T-helper 17 cell (primary cell): ENCODE results near the gene HIPK1. TPM values are rescaled to one million over a fixed set of nuclear protein-coding genes. Genes with fewer than 3 reads are reported as not detected.

Source experiments
- ATAC-seq: fragments of 150-1000 bp; cut with Tn5 transposase; 2 replicates; pipeline ENCODE4 v1.10.0; 2021; ENCODE audit warnings: mild to moderate bottlenecking, moderate library complexity
- DNase-seq, 3 donors: peaks; one replicate each; pipeline versions ENCODE4 v3.0.0 to v3.0.0-alpha.2; 2020 to 2021
- H3K9me3 ChIP-seq: one replicate; pipeline ENCODE4 v1.7.0; 2013; ENCODE audit warnings: low read length, mild to moderate bottlenecking; ENCODE audit not compliant: control insufficient read depth, poor library complexity, severe bottlenecking
- H3K27ac Mint-ChIP-seq: one replicate; pipeline ENCODE4 v1.8.0; 2022; ENCODE audit warnings: mild to moderate bottlenecking, moderate library complexity, mixed read lengths
- H3K27me3 Mint-ChIP-seq: one replicate; pipeline ENCODE4 v1.8.0; 2022; ENCODE audit warnings: mixed read lengths
- H3K36me3 Mint-ChIP-seq: one replicate; pipeline ENCODE4 v1.8.0; 2022; ENCODE audit warnings: low read depth, mixed read lengths
- H3K4me1 Mint-ChIP-seq: one replicate; pipeline ENCODE4 v1.8.0; 2022; ENCODE audit warnings: mild to moderate bottlenecking, mixed read lengths
- H3K4me3 Mint-ChIP-seq: one replicate; pipeline ENCODE4 v1.8.0; 2022; ENCODE audit warnings: mild to moderate bottlenecking, moderate library complexity, mixed read lengths
- total RNA-seq, 4 donors: library from RNA in 2 of 4; stranded (reverse) in 2 of 4; gene quantifications; one replicate each; pipeline ENCODE4 v1.2.3 and lab custom pipeline; 2022 to 2026

HIPK1 gene
- total RNA-seq, 2 donors from 2014 or later = 228 to 253 TPM

DNA sequence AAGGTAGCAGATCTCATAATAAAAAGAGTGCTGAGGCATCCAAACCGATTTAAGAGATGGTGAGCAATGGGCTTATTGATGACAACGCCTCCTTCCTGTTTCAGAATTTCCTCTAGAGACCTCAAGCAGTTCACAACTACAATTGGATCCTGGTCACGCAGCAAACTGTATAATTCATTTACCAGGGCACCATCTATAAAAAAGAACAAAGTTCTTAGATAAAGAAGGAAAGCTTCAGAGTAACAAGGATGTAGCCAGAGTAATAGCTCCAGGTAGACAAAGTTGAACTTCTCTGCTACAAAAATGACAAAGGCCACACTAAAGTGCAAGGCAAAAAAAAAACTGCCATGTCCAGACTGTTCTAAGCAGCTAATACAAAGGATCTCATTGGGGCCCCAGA is 27.9 kb upstream of the HIPK1 start:
- no peak for DNase-seq
- no peak overlapping the region for H3K4me3 Mint-ChIP-seq
- no peak for ATAC-seq
- H3K9me3 ChIP-seq = no peaks in the 10 kb centered on the region
- H3K27ac Mint-ChIP-seq = peak overlapping the region; percentile 29
- H3K27me3 Mint-ChIP-seq = no peaks in the 10 kb centered on the region
- H3K4me1 Mint-ChIP-seq = peaks cover 48% of the 10 kb centered on the region
- peaks cover 7% of the 10 kb centered on the region for H3K36me3 Mint-ChIP-seq

DNA sequence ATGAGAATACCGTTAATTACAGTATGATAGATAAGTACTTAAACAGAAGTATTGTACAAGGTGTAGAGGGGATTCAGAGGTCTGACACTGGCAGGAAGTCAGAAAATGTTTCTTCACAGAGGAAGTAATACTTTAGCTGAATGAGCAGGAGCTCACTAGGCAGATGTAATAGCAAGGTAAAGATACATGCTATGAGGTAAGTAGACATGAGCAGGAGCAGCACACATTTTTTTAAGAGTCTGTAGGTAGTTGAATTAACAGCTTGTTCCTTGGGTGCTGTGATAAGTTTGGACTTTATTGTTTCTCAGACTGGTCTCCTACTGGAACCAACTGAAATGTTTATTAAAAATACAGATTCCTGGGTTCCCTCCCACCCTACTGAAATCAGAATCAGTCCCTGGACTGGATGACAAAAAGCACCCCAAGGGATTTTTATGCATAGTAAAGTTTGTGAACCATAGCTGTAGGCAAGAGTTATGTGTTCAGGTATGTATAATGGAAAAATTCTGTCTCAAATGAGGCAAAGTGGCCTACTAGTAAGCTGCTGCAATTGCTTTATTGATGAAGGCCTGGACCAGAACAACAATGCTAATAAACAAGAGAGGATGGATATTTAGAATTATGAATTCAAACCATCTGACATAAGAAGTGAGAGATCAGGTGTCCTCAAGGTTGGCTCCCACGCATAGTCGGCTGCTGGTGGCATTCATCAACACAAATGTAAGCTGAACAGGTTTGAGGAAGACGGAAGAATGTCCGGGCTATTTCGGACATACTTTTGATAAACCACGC is 25.4 kb upstream of the HIPK1 start:
- Mint-ChIP-seq H3K27ac (peak overlapping the region; percentile 99), H3K27me3 (no peaks in the 10 kb centered on the region), H3K4me1 (peaks cover 41% of the 10 kb centered on the region), H3K4me3 (peak overlapping the region; percentile 100), H3K36me3 (peaks cover 5% of the 10 kb centered on the region)
- H3K9me3 ChIP-seq = no peaks in the 10 kb centered on the region
- DNase-seq = no peak
- ATAC-seq = no peak

- DNase-seq (no peak), ATAC-seq (peak; percentile 53)
- H3K36me3 Mint-ChIP-seq = peaks cover 5% of the 10 kb centered on the region
- H3K27me3 Mint-ChIP-seq = no peaks in the 10 kb centered on the region
- no peaks in the 10 kb centered on the region for H3K9me3 ChIP-seq
- H3K4me1 Mint-ChIP-seq = peaks cover 42% of the 10 kb centered on the region
- peak overlapping the region; percentile 99 for H3K27ac Mint-ChIP-seq
- peak overlapping the region; percentile 100 for H3K4me3 Mint-ChIP-seq
These were observed 24.8 kb upstream of the HIPK1 start for GRCh38 chr1:113904293-113904673.

DNA sequence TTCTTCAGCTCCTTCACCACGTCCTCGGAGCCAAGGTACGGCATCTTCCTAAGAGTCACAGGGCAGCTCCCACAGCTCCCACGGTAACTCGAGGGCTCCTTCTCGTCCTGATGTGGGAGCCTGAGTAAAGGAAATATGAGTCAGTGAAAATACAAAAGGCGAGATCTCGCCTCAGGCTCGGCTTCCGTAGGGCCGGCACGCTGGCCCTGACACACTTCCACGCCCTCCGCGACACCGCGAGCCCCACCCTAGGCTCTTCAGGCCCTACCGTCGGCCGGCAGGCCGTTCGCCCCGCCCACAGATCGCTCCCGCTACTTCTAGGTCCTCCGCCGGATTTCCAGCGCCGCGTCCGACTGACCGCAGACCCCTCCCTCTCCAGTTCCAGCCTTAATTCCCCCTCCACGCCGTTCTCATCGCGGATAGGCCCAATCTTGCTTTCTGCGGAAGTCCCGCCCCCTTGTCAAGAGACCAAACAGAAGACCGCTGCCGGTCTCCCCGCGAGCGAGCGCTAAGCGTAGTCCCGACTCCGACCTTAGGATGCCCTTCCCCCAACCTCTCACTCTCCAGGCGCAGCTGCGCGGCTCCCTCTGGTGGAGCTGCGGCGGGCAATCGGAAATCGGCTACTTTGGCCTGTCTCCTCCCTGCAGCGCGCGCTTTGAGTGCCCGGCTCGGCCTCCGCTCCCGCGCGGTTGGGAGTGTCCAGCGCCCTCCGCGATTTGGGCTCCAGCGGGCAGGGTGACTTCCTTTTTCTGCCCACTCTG is 24.3 kb upstream of the HIPK1 start, which contains the start of the genes AP4B1 and DCLRE1B:
AP4B1 (minus strand) TSS at position 126 of the 761 bp plus-strand sequence; CDS start at position 44, 82 bp downstream.
DCLRE1B (plus strand) TSS at position 653 of the 761 bp plus-strand sequence. CDS start 261 bp downstream, outside the sequence.
- no peaks in the 10 kb centered on the region for H3K27me3 Mint-ChIP-seq
- H3K9me3 ChIP-seq = no peaks in the 10 kb centered on the region
- H3K27ac Mint-ChIP-seq = peak within 1 kb of the TSS; percentile 99
- H3K4me1 Mint-ChIP-seq = peaks cover 38% of the 10 kb centered on the region
- DNase-seq = peak; percentile 91 to 95 (median 91)
- ATAC-seq = peak; percentile 94
- peaks cover 2% of the 10 kb centered on the region for H3K36me3 Mint-ChIP-seq
- peak within 1 kb of the TSS; percentile 100 for H3K4me3 Mint-ChIP-seq

DNA sequence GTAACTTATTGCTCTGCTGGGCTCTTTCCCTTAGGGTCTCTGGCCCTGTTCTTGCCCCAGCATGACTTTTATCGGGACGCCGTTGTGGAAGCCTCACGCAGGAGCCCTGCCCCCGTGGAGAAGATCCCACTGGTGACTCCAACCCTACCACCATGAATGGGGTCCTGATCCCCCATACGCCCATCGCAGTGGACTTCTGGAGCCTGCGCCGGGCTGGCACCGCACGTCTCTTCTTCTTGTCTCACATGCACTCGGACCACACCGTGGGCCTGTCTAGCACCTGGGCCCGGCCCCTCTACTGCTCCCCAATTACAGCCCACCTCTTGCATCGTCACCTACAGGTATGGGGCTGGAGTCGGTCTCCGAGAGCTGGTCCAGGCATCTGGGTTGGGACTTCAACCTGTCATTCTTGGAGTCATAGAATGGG is 23.7 kb upstream of the HIPK1 start:
- H3K36me3 Mint-ChIP-seq = no peaks in the 10 kb centered on the region
- ATAC-seq (no peak), DNase-seq (peak in 1 of 3 donors; percentile 12)
- peak overlapping the region; percentile 100 for H3K4me3 Mint-ChIP-seq
- peak overlapping the region; percentile 99 for H3K27ac Mint-ChIP-seq
- no peaks in the 10 kb centered on the region for H3K27me3 Mint-ChIP-seq
- no peaks in the 10 kb centered on the region for H3K9me3 ChIP-seq
- peaks cover 42% of the 10 kb centered on the region for H3K4me1 Mint-ChIP-seq

DNA sequence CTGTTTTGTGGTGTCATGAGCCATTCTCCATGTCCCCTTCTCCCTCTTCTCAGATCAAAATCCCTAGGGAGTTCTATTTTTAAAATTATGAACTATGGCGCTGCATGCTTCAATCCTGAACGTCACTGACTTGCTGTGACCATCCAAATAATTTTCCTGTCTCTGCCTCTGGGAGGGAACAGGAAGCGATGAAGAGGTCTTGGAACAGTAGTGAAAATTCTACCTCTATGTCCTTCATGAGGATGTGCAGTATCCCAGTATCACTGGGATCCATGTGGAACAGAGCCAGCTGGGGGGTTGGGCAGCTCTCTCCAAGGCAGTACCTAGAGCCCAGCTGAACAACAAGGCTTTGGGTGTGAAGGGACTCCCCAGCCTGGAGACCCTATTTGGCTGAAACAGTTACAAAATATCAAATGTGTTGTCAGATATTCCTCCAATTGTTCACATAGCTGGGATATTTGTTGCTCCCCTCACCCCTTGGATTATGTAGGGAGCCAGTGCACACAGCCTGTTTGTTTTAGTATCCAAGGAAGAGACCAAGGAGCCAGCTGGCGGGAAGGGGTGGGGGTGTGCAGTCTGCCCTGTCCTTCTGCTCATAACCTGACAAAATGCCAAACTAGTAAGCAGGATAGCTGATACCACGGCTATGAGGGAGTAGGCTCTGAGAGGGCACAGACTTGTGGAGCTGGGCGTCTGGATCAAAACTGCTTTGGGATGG is 16.4 kb upstream of the HIPK1 start:
- Mint-ChIP-seq H3K4me3 (no peak overlapping the region), H3K4me1 (peaks cover 16% of the 10 kb centered on the region), H3K27ac (peak overlapping the region; percentile 4), H3K27me3 (no peaks in the 10 kb centered on the region), H3K36me3 (peaks cover 6% of the 10 kb centered on the region)
- no peak for ATAC-seq
- DNase-seq = no peak
- no peaks in the 10 kb centered on the region for H3K9me3 ChIP-seq

GRCh38 chr1:113913312-113913668 is 15.8 kb upstream of the HIPK1 start:
- no peaks in the 10 kb centered on the region for H3K9me3 ChIP-seq
- Mint-ChIP-seq H3K27ac (no peak overlapping the region), H3K4me3 (no peak overlapping the region), H3K27me3 (peaks cover 3% of the 10 kb centered on the region), H3K36me3 (peaks cover 8% of the 10 kb centered on the region), H3K4me1 (peaks cover 17% of the 10 kb centered on the region)
- ATAC-seq (no peak), DNase-seq (no peak)

DNA sequence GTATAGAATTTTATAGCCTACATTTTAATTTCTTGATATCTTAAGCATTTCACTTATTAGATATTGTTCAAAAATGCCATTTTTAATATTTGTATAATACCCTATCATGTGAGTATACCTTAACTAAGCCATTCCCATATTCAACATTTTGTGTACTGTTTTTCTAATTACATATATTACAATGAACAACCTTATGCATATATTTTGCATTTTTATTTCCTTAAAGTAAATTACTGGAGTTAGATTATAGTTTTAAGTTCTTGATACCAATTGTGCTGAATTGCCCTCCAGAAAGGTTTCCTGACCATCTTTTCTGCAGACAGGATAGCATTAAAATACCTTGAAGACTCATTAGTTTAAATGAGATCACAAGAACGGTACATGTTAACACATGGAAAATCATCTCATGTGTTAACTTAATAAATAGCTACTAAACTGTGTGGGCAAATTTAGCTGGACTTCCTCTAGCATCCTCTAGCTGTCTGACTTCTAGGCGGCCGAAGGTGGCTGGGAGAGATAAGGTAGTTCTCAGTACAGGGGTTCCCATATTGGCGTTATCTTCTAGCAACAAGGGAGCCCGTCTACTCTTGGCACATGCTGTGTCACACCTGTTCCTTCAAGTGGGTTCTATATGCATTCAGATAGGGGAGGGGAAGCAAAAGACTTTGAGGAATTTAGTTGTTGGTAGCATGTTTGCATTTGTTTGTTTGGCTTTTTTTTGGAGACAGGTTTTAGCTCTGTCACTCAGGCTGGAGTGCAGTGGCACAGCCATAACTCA is 15.0 kb upstream of the HIPK1 start:
- no peak overlapping the region for H3K27ac Mint-ChIP-seq

DNA sequence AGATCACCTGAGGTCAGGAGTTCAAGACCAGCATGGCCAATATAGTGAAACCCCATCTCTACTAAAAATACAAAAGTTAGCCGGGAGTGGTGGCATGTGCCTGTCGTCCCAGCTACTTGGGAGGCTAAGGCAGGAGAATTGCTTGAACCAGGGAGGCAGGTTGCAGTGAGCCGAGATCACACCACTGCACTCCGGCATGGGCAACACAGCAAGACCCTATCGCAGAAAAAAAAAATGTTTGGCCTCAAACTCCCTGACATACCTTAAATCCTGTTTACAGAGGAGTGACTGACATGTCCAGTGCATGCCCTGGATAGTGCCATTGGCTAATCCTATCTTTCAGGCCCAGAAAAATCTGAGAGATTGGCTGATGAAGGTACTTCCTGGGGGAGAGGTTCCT is 12.2 kb upstream of the HIPK1 start:
- ATAC-seq = no peak
- H3K9me3 ChIP-seq = no peaks in the 10 kb centered on the region
- Mint-ChIP-seq H3K27me3 (peaks cover 9% of the 10 kb centered on the region), H3K4me1 (peaks cover 7% of the 10 kb centered on the region), H3K4me3 (no peak overlapping the region), H3K27ac (no peak overlapping the region), H3K36me3 (peaks cover 2% of the 10 kb centered on the region)
- DNase-seq = no peak

More for the DNA sequence above, 15.0 kb upstream of the HIPK1 start:
- Mint-ChIP-seq H3K27me3 (peaks cover 9% of the 10 kb centered on the region), H3K36me3 (peaks cover 9% of the 10 kb centered on the region), H3K4me1 (peaks cover 15% of the 10 kb centered on the region), H3K4me3 (no peak overlapping the region)
- no peak for DNase-seq
- no peaks in the 10 kb centered on the region for H3K9me3 ChIP-seq
- no peak for ATAC-seq

GRCh38 chr1:113917400-113918082 is 11.6 kb upstream of the HIPK1 start:
- Mint-ChIP-seq H3K4me1 (peaks cover 7% of the 10 kb centered on the region), H3K27ac (no peak overlapping the region), H3K27me3 (peaks cover 9% of the 10 kb centered on the region), H3K36me3 (peaks cover 2% of the 10 kb centered on the region), H3K4me3 (no peak overlapping the region)
- DNase-seq (no peak), ATAC-seq (no peak)
- H3K9me3 ChIP-seq = no peaks in the 10 kb centered on the region

DNA sequence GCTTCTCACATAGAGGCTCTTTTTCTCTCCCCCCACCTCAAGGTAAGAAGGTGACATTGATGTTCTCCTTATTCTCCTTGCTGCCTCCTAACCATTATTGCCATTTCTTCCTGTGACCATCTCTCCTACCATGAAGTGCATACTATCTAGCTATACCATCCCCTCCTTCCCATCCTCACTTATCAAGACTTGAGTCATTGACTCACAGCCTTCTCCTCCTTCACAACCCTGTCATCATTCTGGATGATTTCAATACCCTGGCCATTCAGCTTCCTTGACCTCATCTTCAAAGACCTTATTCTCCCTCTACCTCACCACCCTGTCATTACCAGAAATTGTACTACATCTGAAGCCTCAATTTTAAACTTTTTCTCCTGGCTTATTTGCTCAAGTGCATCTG is 10.9 kb upstream of the HIPK1 start:
- Mint-ChIP-seq H3K36me3 (peaks cover 2% of the 10 kb centered on the region), H3K27ac (no peak overlapping the region), H3K27me3 (peaks cover 9% of the 10 kb centered on the region), H3K4me3 (no peak overlapping the region), H3K4me1 (peaks cover 7% of the 10 kb centered on the region)
- DNase-seq = no peak
- ATAC-seq = no peak
- no peaks in the 10 kb centered on the region for H3K9me3 ChIP-seq

DNA sequence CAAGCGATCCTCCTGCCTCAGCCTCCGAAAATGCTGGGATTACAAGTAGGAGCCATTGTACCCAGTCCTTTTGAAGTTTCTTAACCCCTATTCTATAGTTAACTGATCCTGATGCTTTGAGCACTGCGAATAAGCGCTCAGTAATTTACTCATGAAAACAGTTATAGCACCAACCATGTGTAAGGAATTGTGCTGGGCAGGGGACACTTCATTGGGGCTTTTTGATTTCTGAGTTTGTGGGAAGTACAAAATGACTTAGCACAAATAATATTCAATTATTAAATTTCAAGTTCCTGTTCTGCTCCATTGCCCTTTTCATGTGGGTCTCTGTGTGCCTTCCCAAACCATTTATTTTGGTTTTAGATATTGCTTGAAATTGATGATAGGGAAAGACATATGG is 6.2 kb upstream of the HIPK1 start:
- Mint-ChIP-seq H3K36me3 (peaks cover 2% of the 10 kb centered on the region), H3K4me1 (peaks cover 6% of the 10 kb centered on the region), H3K27me3 (peaks cover 9% of the 10 kb centered on the region), H3K27ac (no peak overlapping the region), H3K4me3 (no peak overlapping the region)
- H3K9me3 ChIP-seq = no peaks in the 10 kb centered on the region
- ATAC-seq (no peak), DNase-seq (no peak)
